Thyroid gland (tissue), 4 donors: ENCODE data around the gene INF2. TPM values are rescaled to one million over a fixed set of nuclear protein-coding genes. Genes with fewer than 3 reads are reported as not detected.

Source experiments
- DNase-seq, 2 donors: peaks; one replicate each; pipeline ENCODE4 v3.0.0-alpha.2; 2019
- H3K27ac ChIP-seq, 3 donors: fragments of 200-600 bp; sonication (generic); 1 replicate in 2 of 3; 2 replicates in 1 of 3; pipeline ENCODE4 v1.5.1; 2016 to 2019; ENCODE audit warnings: mild to moderate bottlenecking in 1 of 3, moderate library complexity in 1 of 3
- H3K27me3 ChIP-seq: fragments of 200-600 bp; sonication (generic); one replicate; pipeline ENCODE4 v1.5.1; 2019
- H3K36me3 ChIP-seq, 2 donors: fragments of 200-600 bp; sonication (generic); one replicate each; pipeline ENCODE4 v1.5.1; 2016 to 2019
- H3K4me1 ChIP-seq, 2 donors: fragments of 200-600 bp; sonication (generic); one replicate each; pipeline ENCODE4 v1.5.1; 2017 to 2019
- H3K4me3 ChIP-seq, 3 donors: fragments of 200-600 bp; sonication (generic); replicated peaks in 1 of 3; 1 replicate in 2 of 3; 2 replicates in 1 of 3; pipeline ENCODE4 v1.5.1; 2016; ENCODE audit warnings: mild to moderate bottlenecking in 1 of 3
- H3K9me3 ChIP-seq: fragments of 200-600 bp; sonication (generic); one replicate; pipeline ENCODE4 v1.5.1; 2017
- CTCF ChIP-seq, 6 experiments: fragments of 200-600 bp in 3 of 6; fragments of 450-650 bp in 3 of 6; sonication (generic) in 3 of 6; IDR thresholded peaks; one replicate each; pipeline ENCODE4 v1.5.1; 2016 to 2019; ENCODE audit warnings: antibody characterized with exemption in 6 of 6, mild to moderate bottlenecking in 2 of 6, inconsistent platforms in 1 of 6, moderate library complexity in 1 of 6
- POLR2A ChIP-seq, 2 donors: fragments of 450-650 bp; IDR thresholded peaks; one replicate each; pipeline ENCODE4 v1.6.1; 2017; ENCODE audit warnings: antibody characterized with exemption in 2 of 2, mild to moderate bottlenecking in 2 of 2, moderate library complexity in 1 of 2
- WGBS, 2 donors: methylation state at CpG; one replicate each; pipeline ENCODE4 v1.1.5; 2017; 5-methylcytosine and 5-hydroxymethylcytosine counted together
- intact Hi-C: fragments of 100-400 bp; cut with DNase I; formaldehyde crosslinking; loops from one replicate; pipeline ENCODE4 v1.15.1; 2023
- total RNA-seq, 4 donors: library from RNA; depleted of rRNA; stranded (reverse); fragments of >200 nt; gene quantifications; one replicate each; pipeline ENCODE4 v1.2.3, GENCODE V29; 2016

The INF2 gene
- total RNA-seq, 4 donors from 2014 or later: 35.1 to 54.7 (median 42.5) TPM

GRCh38 chr14:104754213-104754851 is 64.9 kb downstream of the INF2 start:
- peak overlapping the region in 1 of 3 donors; percentile 94 for H3K4me3 ChIP-seq
- H3K36me3 ChIP-seq: peaks cover 22 to 31% of the 10 kb centered on the region in 2 donors
- intact Hi-C loops: no loop called here
- peaks cover 16 to 21% of the 10 kb centered on the region in 2 donors for H3K4me1 ChIP-seq
- TF ChIP-seq CTCF (IDR thresholded peaks at IDR 0.05): no peak
- no peak for TF ChIP-seq POLR2A (IDR thresholded peaks at IDR 0.05)
- no peaks in the 10 kb centered on the region for H3K27me3 ChIP-seq
- peak overlapping the region in 1 of 3 donors; percentile 70 for H3K27ac ChIP-seq
- no peak for DNase-seq
- no peaks in the 10 kb centered on the region for H3K9me3 ChIP-seq
- WGBS, 2 donors: 44 to 56% methylated on average over 13 of the region's 13 CpGs

GRCh38 chr14:104755621-104756020 is 66.2 kb downstream of the INF2 start:
- Histone ChIP-seq H3K36me3 (peaks cover 23 to 39% of the 10 kb centered on the region in 2 donors), H3K4me3 (no peak overlapping the region), H3K27me3 (no peaks in the 10 kb centered on the region), H3K9me3 (no peaks in the 10 kb centered on the region), H3K27ac (no peak overlapping the region), H3K4me1 (peaks cover 16 to 21% of the 10 kb centered on the region in 2 donors)
- no peak for DNase-seq
- intact Hi-C loops: no loop called here
- TF ChIP-seq CTCF (IDR thresholded peaks at IDR 0.05) (no peak), POLR2A (IDR thresholded peaks at IDR 0.05) (no peak)
- WGBS, 2 donors: 91 to 92% methylated on average over 5 to 9 of the region's 11 CpGs

- no peak for DNase-seq
- Histone ChIP-seq H3K4me1 (peaks cover 16 to 21% of the 10 kb centered on the region in 2 donors), H3K27ac (no peak overlapping the region), H3K4me3 (no peak overlapping the region), H3K9me3 (no peaks in the 10 kb centered on the region), H3K27me3 (no peaks in the 10 kb centered on the region), H3K36me3 (peaks cover 23 to 39% of the 10 kb centered on the region in 2 donors)
- intact Hi-C loops: no loop called here
- 75 to 83% methylated on average over 16 to 23 of the region's 27 CpGs for WGBS, 2 donors
- TF ChIP-seq CTCF (IDR thresholded peaks at IDR 0.05): no peak
- TF ChIP-seq POLR2A (IDR thresholded peaks at IDR 0.05): no peak
Measured at GRCh38 chr14:104756477-104757237, 67.2 kb downstream of the INF2 start.

- peaks cover 27 to 39% of the 10 kb centered on the region in 2 donors for H3K36me3 ChIP-seq
- peaks cover 12 to 16% of the 10 kb centered on the region in 2 donors for H3K4me1 ChIP-seq
- H3K9me3 ChIP-seq: no peaks in the 10 kb centered on the region
- WGBS, 2 donors: 85 to 91% methylated on average over 10 of the region's 10 CpGs
- no peak for DNase-seq
- TF ChIP-seq POLR2A (IDR thresholded peaks at IDR 0.05) (no peak), CTCF (IDR thresholded peaks at IDR 0.05) (no peak)
- H3K27me3 ChIP-seq: no peaks in the 10 kb centered on the region
- intact Hi-C loops: no loop called here
- H3K27ac ChIP-seq: no peak overlapping the region
- H3K4me3 ChIP-seq: no peak overlapping the region
Measured at GRCh38 chr14:104757238-104757585, 67.8 kb downstream of the INF2 start.
